T-helper 17 cell (primary cell): ENCODE results near the gene TPRG1. TPM values are rescaled to one million over a fixed set of nuclear protein-coding genes. Genes with fewer than 3 reads are reported as not detected.

Experiments
- ATAC-seq: fragments of 150-1000 bp; cut with Tn5 transposase; 2 replicates; pipeline ENCODE4 v1.10.0; 2021; ENCODE audit warnings: mild to moderate bottlenecking, moderate library complexity
- DNase-seq, 3 donors: peaks; one replicate each; pipeline versions ENCODE4 v3.0.0 to v3.0.0-alpha.2; 2020 to 2021
- H3K9me3 ChIP-seq: one replicate; pipeline ENCODE4 v1.7.0; 2013; ENCODE audit warnings: low read length, mild to moderate bottlenecking; ENCODE audit not compliant: control insufficient read depth, poor library complexity, severe bottlenecking
- H3K27ac Mint-ChIP-seq: one replicate; pipeline ENCODE4 v1.8.0; 2022; ENCODE audit warnings: mild to moderate bottlenecking, moderate library complexity, mixed read lengths
- H3K27me3 Mint-ChIP-seq: one replicate; pipeline ENCODE4 v1.8.0; 2022; ENCODE audit warnings: mixed read lengths
- H3K36me3 Mint-ChIP-seq: one replicate; pipeline ENCODE4 v1.8.0; 2022; ENCODE audit warnings: low read depth, mixed read lengths
- H3K4me1 Mint-ChIP-seq: one replicate; pipeline ENCODE4 v1.8.0; 2022; ENCODE audit warnings: mild to moderate bottlenecking, mixed read lengths
- H3K4me3 Mint-ChIP-seq: one replicate; pipeline ENCODE4 v1.8.0; 2022; ENCODE audit warnings: mild to moderate bottlenecking, moderate library complexity, mixed read lengths
- total RNA-seq, 4 donors: library from RNA in 2 of 4; stranded (reverse) in 2 of 4; gene quantifications; one replicate each; pipeline ENCODE4 v1.2.3 and lab custom pipeline; 2022 to 2026

TPRG1 gene
- total RNA-seq, 2 donors from 2014 or later = 1.6 to 3.1 TPM

- H3K4me1 Mint-ChIP-seq = no peaks in the 10 kb centered on the region
- H3K9me3 ChIP-seq = no peaks in the 10 kb centered on the region
- H3K4me3 Mint-ChIP-seq = no peak overlapping the region
- H3K36me3 Mint-ChIP-seq = no peaks in the 10 kb centered on the region
- H3K27ac Mint-ChIP-seq = no peak overlapping the region
- DNase-seq (no peak), ATAC-seq (no peak)
- H3K27me3 Mint-ChIP-seq = no peaks in the 10 kb centered on the region
Observed at GRCh38 chr3:189303584-189303983, 131.8 kb downstream of the TPRG1 start.

DNA sequence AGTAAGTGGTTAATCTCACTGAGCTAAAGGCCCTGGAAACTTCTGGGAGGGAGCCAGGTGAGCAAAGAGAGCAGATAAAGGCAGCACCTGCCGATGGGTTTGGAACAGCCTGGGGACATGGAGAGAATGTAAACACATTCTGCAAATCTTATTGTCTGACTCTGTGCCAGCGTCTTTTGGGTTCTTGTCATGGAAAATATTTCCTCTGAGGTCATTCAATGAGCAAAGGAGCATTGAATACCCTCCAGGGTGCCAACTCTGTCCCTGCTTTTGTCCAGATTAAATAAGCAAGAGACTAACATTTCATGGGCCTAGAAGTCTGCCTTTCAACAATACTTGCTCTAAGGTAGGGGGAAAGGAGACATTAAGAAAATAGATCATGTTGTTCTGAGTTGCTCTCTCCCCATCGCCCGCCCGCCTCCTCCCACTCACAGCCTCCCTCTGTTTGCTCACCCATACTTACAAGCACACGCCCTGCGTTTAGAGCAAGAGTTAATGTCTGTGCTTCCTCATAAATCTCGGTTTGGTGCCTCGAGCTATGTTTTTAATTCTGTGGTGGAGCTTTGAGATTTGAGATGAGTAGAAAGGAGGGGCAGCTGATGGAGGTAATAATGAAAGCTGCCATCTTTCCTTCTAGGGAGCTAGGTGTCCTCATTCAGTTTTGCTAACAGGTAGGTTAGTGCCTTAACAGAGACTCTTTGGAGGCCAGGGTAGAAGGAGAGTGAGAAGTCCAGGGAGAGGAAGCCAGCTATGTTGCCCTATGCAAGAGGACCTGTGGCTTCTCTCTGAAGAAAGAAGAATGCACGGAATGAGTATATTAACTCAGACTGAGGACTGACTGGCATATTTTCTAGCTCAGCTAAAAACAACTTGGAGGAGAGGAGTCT, 132.9 kb downstream of the TPRG1 start:
- H3K27me3 Mint-ChIP-seq = no peaks in the 10 kb centered on the region
- DNase-seq (no peak), ATAC-seq (no peak)
- H3K36me3 Mint-ChIP-seq = no peaks in the 10 kb centered on the region
- no peak overlapping the region for H3K4me3 Mint-ChIP-seq
- H3K27ac Mint-ChIP-seq = no peak overlapping the region
- no peaks in the 10 kb centered on the region for H3K4me1 Mint-ChIP-seq
- no peaks in the 10 kb centered on the region for H3K9me3 ChIP-seq

DNA sequence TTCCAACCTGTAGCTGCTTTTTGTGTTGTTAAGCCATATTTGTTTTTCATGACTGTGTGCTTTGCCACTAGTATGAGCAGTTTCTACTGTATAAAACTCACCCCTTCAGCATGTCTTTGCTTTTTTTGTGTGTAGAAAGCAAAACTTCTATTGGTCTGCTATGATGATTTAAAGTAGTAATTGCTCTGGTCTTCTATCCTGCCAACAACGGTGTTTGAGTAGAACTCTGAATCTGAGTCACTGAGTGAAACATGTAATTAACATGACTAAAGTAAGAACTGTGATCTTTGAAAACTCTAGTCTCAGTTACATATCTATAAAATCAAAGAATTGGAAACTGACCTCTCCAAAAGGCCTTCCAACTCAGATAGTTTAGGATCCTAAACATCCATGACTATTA, 133.6 kb downstream of the TPRG1 start:
- H3K9me3 ChIP-seq = no peaks in the 10 kb centered on the region
- DNase-seq = no peak
- Mint-ChIP-seq H3K4me3 (no peak overlapping the region), H3K27ac (no peak overlapping the region), H3K4me1 (no peaks in the 10 kb centered on the region), H3K27me3 (no peaks in the 10 kb centered on the region), H3K36me3 (no peaks in the 10 kb centered on the region)
- ATAC-seq = no peak

DNA sequence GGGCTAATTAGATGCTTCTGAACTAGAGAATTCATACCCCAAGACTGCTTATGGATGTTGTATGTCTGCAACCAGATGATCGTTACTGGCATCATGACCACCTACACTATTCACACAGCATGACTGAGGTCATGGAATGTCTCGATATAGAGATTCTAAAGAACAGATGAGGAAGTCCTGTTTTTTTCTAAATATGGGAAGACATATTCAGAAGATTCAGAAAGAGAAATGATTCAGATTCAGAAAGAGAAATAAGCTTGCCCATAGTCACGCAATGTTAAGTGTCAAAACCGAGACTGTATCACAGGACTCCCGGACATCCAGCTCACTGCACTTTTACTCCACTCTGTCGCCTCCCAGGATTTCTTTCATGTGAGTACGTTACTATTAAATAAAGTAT, 136.2 kb downstream of the TPRG1 start:
- no peaks in the 10 kb centered on the region for H3K27me3 Mint-ChIP-seq
- no peaks in the 10 kb centered on the region for H3K4me1 Mint-ChIP-seq
- H3K4me3 Mint-ChIP-seq = no peak overlapping the region
- peak overlapping the region; percentile 12 for H3K27ac Mint-ChIP-seq
- H3K9me3 ChIP-seq = no peaks in the 10 kb centered on the region
- ATAC-seq (no peak), DNase-seq (no peak)
- no peaks in the 10 kb centered on the region for H3K36me3 Mint-ChIP-seq

DNA sequence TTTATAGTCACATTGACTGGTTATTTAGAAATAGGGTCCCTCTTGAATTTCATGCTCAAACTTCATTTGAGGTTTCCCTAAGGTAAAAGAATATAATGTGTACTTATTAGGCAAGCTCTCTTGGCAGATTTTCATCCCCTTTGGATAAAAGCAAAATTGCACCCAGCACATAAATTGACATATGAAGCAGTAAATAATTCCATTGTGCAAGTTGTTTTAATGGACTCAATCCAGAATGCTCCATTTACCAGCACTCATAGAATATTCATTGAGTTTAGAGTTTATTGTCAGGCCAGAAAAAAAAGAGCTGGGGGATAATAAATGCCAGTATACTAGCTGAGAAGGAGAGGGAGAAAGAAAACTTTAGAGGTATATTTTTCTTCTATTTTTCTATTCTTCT, 136.8 kb downstream of the TPRG1 start:
- no peaks in the 10 kb centered on the region for H3K9me3 ChIP-seq
- Mint-ChIP-seq H3K4me3 (no peak overlapping the region), H3K4me1 (no peaks in the 10 kb centered on the region), H3K36me3 (no peaks in the 10 kb centered on the region), H3K27me3 (no peaks in the 10 kb centered on the region), H3K27ac (peak overlapping the region; percentile 12)
- ATAC-seq (no peak), DNase-seq (no peak)

GRCh38 chr3:189309400-189309975, 137.7 kb downstream of the TPRG1 start:
- no peaks in the 10 kb centered on the region for H3K9me3 ChIP-seq
- no peaks in the 10 kb centered on the region for H3K27me3 Mint-ChIP-seq
- no peak overlapping the region for H3K27ac Mint-ChIP-seq
- no peak overlapping the region for H3K4me3 Mint-ChIP-seq
- no peaks in the 10 kb centered on the region for H3K36me3 Mint-ChIP-seq
- ATAC-seq = no peak
- no peaks in the 10 kb centered on the region for H3K4me1 Mint-ChIP-seq
- no peak for DNase-seq

DNA sequence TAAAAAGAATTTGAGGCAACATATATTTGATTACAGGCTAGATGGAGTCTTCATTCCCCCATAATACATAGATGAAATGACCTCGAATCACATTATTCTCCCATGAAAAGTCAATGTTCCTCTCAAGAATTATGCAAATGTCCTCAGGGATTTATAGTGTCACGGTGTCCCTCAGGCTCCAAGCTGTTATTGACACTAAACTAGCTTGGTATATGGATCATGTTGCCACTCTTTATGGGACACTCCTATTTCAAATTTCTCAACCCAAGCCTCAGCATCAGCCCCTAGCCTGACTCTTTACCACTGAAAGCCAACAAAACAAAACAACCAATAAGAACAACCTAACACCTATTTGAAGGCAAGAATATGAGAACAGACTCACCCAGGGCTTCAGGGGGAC, 139.8 kb downstream of the TPRG1 start:
- DNase-seq (no peak), ATAC-seq (no peak)
- no peak overlapping the region for H3K4me3 Mint-ChIP-seq
- no peaks in the 10 kb centered on the region for H3K9me3 ChIP-seq
- H3K27me3 Mint-ChIP-seq = no peaks in the 10 kb centered on the region
- H3K4me1 Mint-ChIP-seq = peaks cover 2% of the 10 kb centered on the region
- H3K27ac Mint-ChIP-seq = no peak overlapping the region
- no peaks in the 10 kb centered on the region for H3K36me3 Mint-ChIP-seq

DNA sequence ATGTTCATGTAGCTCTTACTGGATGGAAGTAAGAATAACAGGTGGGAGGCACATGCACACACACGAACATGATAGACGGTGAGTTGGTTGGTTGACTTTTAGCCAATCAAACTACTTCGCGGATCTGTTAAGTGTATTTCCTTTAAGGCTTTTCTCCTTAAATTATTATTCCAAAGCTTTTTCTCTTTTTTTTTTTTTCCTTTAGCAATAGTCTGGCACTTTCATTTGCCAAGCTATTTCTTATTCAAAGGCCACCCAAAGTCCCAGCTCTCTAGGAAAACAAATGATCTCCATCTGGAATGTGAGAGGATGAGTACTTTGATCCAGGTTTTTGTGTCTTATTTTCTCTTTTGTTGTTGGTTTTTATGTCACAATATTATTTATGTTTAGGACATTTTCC, 141.1 kb downstream of the TPRG1 start:
- H3K27ac Mint-ChIP-seq = no peak overlapping the region
- DNase-seq (no peak), ATAC-seq (no peak)
- peaks cover 4% of the 10 kb centered on the region for H3K4me1 Mint-ChIP-seq
- no peaks in the 10 kb centered on the region for H3K27me3 Mint-ChIP-seq
- no peak overlapping the region for H3K4me3 Mint-ChIP-seq
- H3K9me3 ChIP-seq = no peaks in the 10 kb centered on the region
- H3K36me3 Mint-ChIP-seq = no peaks in the 10 kb centered on the region

DNA sequence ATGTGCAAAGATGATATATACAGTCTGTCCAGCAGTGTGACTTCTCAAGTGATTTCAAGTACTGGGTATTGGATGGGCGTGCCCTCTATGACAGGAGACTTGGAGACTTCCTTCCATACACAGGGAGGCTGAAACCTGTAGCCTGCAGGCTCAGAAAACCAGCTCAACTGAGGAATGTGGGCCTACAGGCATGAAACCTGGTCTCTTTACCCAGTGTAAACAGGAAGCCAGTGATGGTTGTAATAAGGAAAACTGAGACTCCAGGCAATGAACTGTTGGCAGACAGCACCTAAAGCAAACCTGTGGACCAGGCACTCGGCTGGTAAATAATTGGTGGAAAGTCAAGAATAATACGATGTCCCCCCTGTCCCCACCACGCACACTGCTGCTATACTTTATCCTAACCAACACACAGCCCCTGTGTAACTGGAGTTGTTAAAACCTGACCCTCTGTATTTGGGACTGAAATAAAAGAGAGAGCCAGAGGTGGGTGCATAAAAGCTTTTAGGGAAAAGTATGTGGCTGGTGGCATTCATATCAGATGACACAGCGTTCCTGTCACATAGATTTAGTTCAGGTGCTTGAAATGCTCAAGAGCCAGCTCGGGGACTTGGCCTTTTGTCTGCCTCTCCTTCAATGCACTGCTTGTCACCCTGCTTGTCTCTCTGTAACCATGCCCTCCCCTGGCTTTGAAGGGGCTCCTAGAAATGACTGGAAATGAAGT, 144.7 kb downstream of the TPRG1 start:
- Mint-ChIP-seq H3K27ac (no peak overlapping the region), H3K36me3 (no peaks in the 10 kb centered on the region), H3K4me3 (no peak overlapping the region), H3K27me3 (no peaks in the 10 kb centered on the region), H3K4me1 (peaks cover 8% of the 10 kb centered on the region)
- DNase-seq (no peak), ATAC-seq (no peak)
- H3K9me3 ChIP-seq = no peaks in the 10 kb centered on the region

- H3K27me3 Mint-ChIP-seq = no peaks in the 10 kb centered on the region
- H3K27ac Mint-ChIP-seq = no peak overlapping the region
- H3K9me3 ChIP-seq = no peaks in the 10 kb centered on the region
- H3K4me3 Mint-ChIP-seq = no peak overlapping the region
- no peaks in the 10 kb centered on the region for H3K36me3 Mint-ChIP-seq
- peaks cover 12% of the 10 kb centered on the region for H3K4me1 Mint-ChIP-seq
- ATAC-seq (no peak), DNase-seq (no peak)
Observed at GRCh38 chr3:189317911-189318310, 146.1 kb downstream of the TPRG1 start.

DNA sequence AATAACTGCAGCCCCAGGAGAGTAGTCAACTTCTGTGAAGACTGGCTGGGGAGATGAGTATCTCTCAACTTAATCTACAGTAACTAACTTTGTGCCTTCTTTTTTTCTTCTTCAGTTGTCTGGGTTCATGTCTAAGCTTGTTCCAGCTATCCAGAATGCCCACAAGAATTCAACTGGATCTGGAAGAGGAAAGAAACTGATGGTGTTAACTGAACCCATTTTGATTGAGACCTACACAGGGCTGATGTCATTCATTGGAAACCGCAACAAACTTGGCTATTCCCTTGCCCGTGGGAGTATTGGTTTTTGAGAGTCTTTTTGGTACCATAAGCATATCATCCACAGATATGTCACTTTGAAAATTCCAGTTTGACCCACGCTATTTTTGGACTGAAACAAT, 148.7 kb downstream of the TPRG1 start:
- no peak overlapping the region for H3K4me3 Mint-ChIP-seq
- ATAC-seq = no peak
- peaks cover 33% of the 10 kb centered on the region for H3K4me1 Mint-ChIP-seq
- no peak for DNase-seq
- H3K36me3 Mint-ChIP-seq = no peaks in the 10 kb centered on the region
- H3K9me3 ChIP-seq = no peaks in the 10 kb centered on the region
- H3K27me3 Mint-ChIP-seq = no peaks in the 10 kb centered on the region
- no peak overlapping the region for H3K27ac Mint-ChIP-seq

GRCh38 chr3:189322339-189322738, 150.6 kb downstream of the TPRG1 start:
- H3K9me3 ChIP-seq = no peaks in the 10 kb centered on the region
- Mint-ChIP-seq H3K4me3 (no peak overlapping the region), H3K36me3 (no peaks in the 10 kb centered on the region), H3K27ac (no peak overlapping the region), H3K4me1 (peaks cover 39% of the 10 kb centered on the region), H3K27me3 (no peaks in the 10 kb centered on the region)
- ATAC-seq (no peak), DNase-seq (no peak)

GRCh38 chr3:189324538-189325138, 152.9 kb downstream of the TPRG1 start:
- DNase-seq (peak; percentile 35 to 66 (median 53)), ATAC-seq (peak; percentile 99)
- H3K27ac Mint-ChIP-seq = peak overlapping the region; percentile 93
- H3K4me1 Mint-ChIP-seq = peaks cover 38% of the 10 kb centered on the region
- no peaks in the 10 kb centered on the region for H3K36me3 Mint-ChIP-seq
- no peaks in the 10 kb centered on the region for H3K27me3 Mint-ChIP-seq
- H3K9me3 ChIP-seq = no peaks in the 10 kb centered on the region
- peak overlapping the region; percentile 85 for H3K4me3 Mint-ChIP-seq
